GM18511 (cell line): ENCODE results near the gene DYRK2.

Experiments
- ATAC-seq: cut with Tn5 transposase; IDR thresholded peaks from one replicate; pipeline ENCODE4 v1.9.1; 2021; ENCODE audit warnings: mild to moderate bottlenecking, moderate library complexity; ENCODE audit not compliant: unreplicated experiment

DYRK2 gene

DNA sequence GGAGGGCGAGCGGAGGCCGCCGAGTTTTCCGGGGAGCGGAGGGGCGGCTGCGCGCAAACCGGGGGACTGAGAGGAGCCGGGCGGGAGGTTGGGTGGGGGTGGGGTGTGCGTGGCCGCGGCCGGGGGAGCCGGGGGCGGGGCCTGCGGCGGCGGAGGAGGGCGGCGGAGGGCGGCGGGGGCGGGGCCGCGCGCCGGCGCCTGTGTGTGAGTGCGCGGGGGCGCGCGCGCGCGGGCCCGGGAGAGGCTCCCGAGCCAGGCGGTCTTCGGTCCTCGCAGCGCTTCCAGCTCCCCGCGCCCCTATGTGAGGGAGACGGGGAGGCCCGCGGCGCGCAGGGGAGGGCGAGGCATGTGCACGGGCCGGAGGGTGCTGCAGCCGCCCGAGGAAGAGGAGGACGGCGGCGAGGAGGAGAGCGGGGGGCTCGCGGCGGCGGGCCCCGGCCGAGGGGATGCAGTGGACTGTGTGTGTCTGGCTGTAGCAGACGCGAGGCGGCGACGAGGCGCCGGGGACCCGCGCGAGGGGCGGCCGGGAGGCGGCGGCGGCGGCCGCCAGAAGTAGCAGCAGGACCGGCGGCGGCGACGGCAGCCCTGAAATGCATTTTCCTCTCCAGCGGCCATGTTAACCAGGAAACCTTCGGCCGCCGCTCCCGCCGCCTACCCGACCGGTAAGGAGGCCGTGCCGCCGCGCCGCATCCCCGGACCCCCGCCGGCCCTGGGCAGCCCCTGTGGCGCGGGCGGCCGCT lies at the start of gene DYRK2:
TSS of gene DYRK2 (plus strand) at position 225 of the 740 bp plus-strand sequence. CDS start at position 614, 389 bp downstream.
- peak; percentile 49 for ATAC-seq

DNA sequence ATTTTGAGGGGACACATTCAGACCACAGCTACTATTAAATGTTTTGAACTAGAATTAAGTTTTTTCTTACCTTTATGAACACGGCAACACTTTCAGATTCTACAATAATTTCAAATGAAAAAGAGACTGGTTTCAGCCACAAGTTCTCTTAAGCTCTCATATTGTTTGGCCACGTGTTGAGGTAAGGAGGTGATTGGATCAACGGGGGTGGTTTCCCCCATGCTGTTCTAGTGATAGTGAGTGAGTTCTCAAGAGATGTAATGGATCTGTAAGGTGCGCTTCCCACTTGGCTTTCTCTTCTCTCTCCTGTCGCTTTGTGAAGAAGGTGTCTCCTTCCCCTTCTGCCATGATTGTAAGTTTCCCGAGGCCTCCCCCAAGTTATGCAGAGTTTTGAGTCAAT lies 48.9 kb upstream of the DYRK2 start:
- no peak for ATAC-seq

DNA sequence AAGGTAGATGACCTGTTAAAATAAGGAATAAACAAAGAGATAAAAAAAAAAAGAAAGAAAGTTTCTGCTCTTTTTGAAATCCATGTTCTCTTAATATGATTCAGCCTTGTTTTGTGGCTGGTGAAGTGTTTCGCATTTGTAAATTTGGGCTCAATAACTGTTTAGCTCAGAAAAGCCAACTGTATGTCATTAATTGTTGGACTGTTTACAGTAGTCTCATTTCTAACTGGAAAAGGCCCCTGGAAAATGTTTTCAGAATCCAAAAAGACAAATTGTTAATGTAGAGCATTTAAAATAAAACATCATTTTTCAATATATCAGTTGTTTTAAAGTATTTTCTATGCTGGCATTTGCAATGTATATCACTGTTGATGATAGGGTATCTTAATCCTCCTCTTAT lies 47.4 kb upstream of the DYRK2 start:
- no peak for ATAC-seq

DNA sequence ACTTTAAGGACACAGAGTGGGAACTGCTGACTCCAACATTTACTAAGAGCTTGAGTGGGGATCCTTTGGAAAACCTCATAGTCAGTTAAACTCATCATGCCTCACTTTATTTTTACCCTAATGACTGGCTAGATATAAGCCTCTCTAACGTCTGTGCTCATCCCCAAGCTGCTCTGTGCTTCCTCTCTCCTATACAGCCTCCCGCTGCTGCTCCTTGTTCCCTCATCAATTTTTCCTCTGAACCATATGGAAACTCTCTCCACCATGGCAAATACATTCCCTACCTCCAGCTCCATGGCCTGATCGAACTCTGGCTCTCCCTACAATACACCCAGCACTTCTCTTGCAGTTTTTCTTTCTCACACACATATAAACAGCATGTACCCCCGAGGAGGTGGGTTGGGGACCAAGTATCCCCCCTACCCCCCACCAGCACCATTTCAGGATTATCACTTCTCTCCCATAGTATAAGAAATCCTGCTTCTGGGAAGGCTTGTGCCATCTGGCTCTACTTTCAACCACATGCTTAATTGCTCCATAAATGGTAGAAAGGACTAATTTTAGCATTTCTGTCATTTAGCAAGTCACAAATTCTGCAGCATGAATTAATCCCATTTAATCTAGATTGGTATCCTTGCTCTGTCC lies 39.2 kb upstream of the DYRK2 start:
- ATAC-seq = no peak

DNA sequence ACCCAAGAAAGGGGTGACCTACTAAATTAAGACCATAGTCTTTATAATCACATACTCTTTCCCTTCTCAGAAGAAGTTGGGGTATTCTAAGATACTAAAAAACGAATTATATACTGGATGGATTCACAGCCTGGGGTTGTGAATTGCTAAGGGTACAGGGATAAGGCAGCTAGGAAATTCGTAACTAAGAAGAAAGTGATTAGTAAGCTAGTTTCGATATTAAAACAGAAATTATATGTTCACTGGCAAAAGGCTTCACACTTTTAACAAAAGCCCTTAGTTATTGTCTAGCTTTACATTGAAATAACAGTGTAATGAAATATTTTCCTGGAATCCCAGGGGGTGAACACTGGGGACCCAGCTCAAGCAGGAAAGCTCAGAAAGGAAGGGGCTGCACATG lies 35.5 kb upstream of the DYRK2 start:
- no peak for ATAC-seq

DNA sequence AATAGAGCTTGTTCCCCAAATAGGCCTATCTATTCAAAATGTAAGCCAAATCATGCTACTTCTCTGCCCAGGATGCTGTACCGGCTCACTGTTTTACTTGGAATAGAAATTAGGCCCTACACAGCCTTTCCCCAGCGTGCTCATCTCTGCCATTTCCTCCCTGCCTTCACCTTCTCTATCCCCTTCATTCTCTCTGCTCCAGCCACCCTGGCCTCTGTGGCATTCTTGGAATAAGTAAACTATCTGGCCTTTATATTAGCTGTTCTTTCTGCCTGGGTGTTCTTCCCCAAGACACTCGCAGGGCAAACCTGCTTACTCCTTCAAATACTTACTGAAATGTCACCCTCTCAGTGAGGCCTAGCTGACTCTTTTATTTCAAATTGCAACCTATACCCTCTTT lies 30.9 kb upstream of the DYRK2 start:
- no peak for ATAC-seq

DNA sequence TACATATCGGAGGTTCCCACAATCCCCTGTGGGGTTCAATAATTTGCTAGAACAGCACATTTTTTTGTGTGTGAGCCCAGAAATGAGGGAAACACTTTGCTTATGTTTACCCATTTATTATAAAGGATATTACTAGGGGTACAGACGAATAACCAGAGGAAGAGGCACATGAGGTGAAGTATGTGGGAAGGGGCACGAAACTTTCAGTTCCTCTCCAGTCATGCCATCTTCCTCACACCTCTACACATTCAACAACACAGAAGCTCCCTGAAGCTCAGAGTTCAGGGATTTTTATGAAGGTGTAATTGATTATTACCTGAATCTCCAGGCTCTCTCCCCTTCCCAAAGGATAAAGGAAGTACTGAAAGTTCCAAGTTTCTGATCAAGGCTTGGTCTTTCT lies 30.2 kb upstream of the DYRK2 start:
- ATAC-seq = no peak

DNA sequence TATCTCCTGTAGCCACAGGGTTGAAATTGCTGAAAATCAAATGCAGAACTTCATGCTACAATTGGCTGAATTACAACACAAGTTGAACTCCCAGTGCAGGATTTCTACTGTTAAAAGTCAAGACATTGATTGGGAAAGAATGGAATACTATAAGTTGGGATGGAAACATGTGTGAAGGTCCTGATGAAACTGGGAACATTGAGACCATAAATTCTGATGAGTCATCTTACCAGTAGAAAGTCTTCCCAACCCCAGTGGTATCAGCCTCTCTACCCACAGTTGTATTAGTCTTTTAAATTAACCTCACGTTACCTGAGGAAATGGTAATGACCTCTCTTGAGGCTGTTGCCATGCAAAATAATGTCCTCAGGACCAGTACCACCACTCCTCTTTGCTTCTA lies 27.4 kb upstream of the DYRK2 start:
- no peak for ATAC-seq

DNA sequence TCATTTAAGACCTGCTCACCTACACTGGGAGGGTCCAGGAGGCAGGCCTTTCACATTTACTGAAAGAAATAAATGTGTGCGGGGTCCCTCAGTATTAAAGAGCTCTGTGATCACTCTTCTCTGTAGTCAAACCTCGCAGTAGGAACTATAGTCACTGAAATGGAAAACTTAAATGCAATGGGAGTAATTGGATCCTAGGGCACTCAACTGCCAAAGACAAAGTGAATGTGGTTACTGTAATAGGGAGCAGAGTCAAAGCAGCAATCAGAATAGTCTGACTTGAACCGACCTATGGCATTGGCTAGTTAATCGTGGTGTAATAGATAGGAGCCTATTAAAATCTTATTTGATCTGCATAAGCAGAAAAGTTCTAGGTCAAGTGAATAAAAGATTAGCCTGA lies 26.6 kb upstream of the DYRK2 start:
- ATAC-seq = no peak

DNA sequence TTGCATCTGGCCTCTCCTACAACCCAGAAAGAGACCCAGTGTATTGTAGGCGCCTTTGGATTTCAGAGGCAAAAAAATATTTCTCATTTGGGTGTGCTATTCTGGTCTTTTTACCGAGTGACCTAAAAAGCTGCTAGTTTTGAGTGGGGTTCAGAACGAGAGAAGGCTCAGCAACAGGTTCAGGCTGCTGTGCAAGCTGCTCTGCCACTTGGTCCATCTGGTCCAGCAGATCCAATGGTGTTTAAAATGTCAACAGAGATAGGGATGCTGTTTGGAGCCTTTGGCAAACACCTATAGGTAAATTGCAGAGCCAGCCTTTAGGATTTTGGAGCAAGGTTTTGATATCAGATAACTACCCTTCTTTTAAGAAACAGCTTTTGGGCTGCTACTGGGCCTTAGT lies 25.3 kb upstream of the DYRK2 start:
- no peak for ATAC-seq

DNA sequence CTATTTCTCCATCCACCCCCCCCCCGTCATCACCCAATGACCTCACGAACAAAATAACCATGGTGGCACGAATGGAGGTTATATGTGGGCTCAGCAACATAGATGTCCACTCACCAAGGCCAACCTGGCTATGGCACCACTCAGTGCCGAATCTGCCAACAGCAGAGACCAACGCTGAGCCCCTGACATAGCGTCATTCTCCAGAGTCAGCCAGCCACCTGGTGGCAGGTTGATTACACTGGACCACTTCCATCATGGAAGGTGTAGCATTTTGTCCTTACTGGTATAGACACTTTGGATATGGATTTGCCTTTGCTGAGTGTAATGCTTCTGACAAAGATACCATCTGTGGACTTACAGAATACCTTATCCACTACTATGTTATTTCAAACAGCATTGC lies 24.2 kb upstream of the DYRK2 start:
- ATAC-seq = no peak

DNA sequence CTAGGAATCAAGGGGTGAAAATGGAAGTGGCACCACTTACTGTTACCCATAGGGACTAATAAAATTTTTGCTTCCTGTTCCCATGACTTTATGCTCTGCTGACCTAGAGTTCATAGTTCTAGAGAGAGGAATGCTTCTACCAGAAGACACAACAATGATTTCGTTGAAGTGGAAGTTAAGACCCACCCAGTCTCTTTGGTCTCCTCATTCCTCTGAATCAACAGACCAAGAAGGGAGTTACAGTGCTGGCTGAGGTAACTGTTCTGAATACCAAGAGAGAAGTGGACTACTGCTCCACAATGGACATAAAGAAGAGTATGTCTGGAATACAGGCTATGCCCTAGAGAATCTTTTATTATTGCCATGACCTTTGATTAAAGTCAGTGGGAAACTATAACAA lies 23.5 kb upstream of the DYRK2 start:
- ATAC-seq = no peak

DNA sequence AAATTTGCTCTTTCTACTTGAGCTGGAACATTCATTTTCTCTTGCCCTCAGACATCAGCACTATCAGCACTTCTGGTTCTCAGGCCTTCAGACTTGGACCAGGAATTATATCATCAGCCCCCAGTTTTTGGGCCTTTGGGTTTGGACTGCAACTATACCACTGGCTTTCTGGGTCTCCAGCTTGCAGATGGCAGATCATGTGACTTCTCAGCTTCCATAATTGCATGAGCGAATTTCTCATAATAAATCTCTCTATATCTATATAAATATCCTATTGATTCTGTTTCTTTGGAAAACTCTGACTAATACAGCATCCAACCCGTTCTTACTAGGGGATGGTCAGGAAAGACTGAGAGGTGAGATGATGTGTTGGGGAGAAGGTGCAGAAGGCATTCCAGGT lies 22.4 kb upstream of the DYRK2 start:
- no peak for ATAC-seq

DNA sequence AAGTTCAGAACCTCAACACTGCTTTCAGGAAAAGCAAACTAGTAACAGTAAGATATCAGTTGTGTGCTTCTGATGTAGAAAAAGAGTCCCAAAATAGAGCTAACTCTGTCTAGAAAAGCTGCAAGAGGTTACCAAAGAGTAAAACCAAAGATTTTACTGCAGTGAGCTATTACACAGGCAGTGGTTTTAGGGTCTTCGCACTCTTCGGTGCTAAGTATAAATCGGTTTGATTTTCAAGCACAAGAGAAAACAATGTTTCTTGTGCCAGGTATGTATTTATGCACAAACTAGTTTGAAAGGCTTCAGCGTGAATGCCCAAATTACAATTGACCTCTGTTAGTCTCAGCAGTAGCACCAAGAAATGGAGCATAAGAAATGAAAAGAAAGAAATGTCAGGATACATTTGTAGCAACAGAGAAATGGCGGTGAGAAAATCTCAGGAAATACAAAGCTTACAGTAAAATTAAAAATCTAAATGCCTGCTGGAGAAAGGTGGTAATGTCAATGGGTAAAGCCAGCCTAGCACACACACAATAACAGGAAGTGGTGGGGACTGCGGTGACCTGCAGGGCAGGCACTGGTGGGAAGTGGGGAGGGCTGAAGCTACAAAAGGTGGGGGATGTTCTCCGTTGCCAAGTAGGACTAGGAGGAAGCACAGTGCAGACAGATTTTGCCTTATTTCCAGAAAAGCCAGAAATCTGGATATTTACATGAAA lies 18.0 kb upstream of the DYRK2 start:
- ATAC-seq = peak; percentile 98

DNA sequence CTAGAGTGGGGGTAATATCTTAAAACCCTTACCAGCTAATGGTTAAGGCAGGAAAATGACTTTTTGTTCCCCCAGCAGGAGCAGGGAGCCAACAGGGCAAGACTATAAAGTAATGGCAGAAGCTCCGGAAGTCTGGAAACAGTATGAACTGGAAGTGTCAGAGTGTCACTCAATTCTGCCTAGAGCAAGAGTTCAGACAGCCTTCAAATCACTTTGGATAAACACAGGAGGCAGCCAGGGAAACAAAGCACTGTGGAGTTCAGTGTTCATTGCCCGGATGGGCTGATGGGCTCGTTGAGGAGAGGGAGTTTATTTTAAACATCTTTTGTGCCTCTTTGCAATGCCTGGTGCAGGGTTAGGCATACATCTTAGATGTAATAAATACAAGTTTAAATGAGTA lies 16.5 kb upstream of the DYRK2 start:
- no peak for ATAC-seq

DNA sequence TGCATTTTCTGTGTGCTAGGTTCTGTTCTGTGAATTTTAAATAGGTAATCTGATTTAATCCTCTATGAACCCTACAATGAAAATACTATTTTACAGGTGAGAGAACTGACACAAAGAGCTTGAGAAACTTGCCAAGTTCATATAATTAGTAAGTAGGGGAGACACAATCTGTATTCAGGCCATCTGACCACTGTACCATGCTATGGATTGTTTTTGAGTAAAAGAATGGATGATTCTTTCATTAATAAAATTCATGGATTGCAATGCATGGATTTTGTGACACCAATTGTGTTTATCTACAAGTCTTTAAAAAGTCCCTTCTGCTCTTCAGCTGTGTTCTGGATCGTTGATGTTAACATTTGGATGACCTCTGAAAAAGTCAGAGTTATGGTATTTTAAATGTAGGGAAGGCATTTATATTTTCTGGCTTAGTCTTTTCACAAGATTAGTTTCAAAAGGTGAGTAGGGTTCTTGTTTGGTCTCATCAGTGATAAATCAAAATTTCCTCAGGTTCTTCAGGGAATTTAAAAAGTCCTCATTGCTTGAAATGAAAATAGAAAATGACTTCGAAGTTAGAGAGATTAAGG lies 15.4 kb upstream of the DYRK2 start:
- no peak for ATAC-seq

DNA sequence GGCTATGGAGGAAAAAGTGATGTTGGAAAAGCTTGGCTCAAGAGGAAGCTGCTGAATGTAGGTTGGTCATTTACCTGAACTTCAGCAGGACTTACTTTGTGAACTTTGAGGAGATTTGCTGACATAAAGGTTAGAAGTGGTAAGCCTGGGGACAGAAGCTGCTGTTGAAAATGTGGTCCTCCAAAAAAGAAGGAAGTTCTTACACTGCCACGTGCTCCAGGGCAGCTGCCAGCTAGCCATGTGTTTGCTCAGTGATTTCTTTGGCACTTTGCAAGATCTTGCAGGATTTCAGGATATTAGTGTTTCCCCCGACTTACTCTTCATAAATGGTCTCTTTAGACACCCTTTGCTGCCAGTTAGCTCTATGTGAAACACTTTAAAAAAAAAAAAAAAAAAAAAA lies 14.8 kb upstream of the DYRK2 start:
- no peak for ATAC-seq

DNA sequence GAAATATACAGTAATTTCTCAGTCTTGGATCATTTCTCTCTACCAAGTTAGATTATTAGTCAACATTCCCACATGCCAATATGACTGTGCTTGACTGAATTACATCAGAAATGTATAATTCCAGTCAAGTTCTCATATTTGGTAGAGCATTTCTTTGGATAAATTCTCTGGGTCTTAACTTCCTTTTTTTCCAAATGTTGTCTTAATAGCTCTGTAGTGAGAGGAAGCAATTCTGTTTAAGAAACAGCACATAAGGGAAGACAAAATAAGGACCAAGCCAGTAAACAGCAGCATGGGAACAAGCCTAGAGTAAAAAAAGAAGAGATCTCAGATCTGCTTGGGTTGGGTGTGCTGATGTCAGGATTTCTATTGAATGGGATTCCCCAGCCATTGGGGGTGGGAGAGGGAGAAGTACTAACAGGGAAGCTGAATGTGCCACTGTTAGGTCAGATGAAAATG lies 14.2 kb upstream of the DYRK2 start:
- no peak for ATAC-seq

DNA sequence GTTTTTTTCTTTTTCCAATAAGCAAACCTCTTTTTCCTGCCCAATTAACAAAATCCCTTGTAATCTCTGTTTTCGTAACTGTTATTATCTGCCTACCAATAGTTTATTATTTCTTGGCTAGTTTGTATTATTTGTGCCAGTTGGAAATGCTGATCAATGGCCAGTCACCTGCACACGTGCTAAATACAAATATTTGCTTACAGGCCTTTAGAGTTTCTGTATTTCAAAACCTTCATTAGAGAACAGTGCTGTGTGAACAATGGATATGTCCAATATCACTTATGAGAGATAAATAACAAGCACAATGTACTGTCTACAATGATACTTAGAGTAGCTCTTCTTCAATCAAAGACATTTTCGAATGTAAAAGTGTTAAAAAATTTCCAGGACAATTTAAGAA lies 10.8 kb upstream of the DYRK2 start:
- no peak for ATAC-seq

DNA sequence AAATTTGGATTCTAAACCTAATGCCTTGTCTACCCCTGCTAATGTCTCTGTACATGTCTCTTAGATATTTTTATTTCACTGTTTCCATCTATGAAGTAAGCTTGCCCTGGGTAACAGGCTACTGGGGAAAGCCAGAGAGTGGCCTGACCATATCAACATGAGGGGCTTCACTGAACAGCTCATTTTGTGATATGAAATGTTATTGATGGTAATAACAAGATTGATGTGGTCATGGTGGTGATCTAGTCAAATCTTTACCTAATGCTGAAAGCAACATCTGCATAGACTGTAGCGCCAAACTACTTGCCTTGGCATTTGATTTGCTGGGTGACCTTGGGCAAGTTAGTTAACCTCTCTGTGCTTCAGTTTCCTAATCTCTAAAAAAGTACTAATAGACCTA lies 9.9 kb upstream of the DYRK2 start:
- ATAC-seq = no peak

DNA sequence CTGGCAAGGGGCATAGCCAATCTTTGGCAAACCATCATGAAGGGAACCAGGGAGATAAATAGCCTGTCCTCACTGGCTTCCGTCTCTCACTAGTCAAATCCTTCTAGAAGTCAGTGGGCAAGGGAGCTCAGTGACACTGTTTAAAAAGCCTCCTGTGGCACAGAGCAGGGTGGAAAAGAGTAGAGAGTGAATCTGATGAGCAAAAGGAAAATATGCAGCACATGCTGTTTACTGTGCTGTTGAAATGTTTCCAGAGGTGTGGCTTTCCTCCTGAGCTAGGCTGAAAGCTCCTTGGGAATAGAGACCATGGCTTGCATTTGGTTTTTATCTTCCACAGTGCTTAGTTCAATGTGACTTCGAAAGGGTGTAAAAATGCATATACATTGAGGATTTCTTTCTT lies 7.7 kb upstream of the DYRK2 start:
- no peak for ATAC-seq

DNA sequence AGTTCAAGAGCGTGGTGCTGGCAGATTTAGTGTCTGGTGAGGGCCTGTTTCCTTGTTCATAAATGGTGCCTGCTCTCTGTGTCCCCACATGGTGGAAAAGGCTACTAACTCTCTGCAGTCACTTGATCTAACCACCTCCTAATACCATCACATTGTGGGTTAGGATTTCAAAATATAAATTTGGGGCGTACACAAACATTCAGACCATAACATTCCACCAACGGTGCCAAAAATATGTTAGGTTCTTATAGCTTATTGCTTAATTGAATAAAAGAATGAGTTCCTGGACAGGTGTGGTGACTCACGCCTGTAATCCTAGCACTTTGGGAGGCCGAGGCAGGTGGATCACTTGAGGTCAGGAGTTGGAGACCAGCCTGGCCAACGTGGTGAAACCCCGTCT lies 3.4 kb upstream of the DYRK2 start:
- no peak for ATAC-seq
